Right cardiac atrium (tissue), 5 donors: ENCODE results near the gene MYO16. TPM values are rescaled to one million over a fixed set of nuclear protein-coding genes. Genes with fewer than 3 reads are reported as not detected.

Experiments used
- ATAC-seq, 2 donors: fragments of 200-7000 bp; cut with Tn5 transposase; one replicate each; pipeline versions ENCODE4 v1.8.0 to v1.9.1; 2020; ENCODE audit warnings: moderate library complexity in 2 of 2, mild to moderate bottlenecking in 1 of 2
- DNase-seq, 3 donors: peaks; one replicate each; pipeline ENCODE4 v3.0.0-alpha.2; 2020
- H3K27ac ChIP-seq: one replicate; pipeline ENCODE4 v1.5.1; 2013; ENCODE audit warnings: mild to moderate bottlenecking, low read length, control low read depth, moderate library complexity
- H3K27me3 ChIP-seq: one replicate; pipeline ENCODE4 v1.6.1; 2013; ENCODE audit not compliant: control insufficient read depth, insufficient read depth
- H3K4me1 ChIP-seq: one replicate; pipeline ENCODE4 v1.6.1; 2013; ENCODE audit warnings: low read length; ENCODE audit not compliant: control insufficient read depth, insufficient read depth
- H3K4me3 ChIP-seq: one replicate; pipeline ENCODE4 v1.5.1; 2013; ENCODE audit warnings: low read length, control low read depth
- H3K9me3 ChIP-seq: one replicate; pipeline ENCODE4 v1.6.1; 2013; ENCODE audit warnings: low read length; ENCODE audit not compliant: control insufficient read depth
- WGBS: extraction: QIAGEN DNeasy Blood & Tissue Kit; methylation state at CpG from one replicate; pipeline ENCODE4 v1.1.7; 2013; 5-methylcytosine and 5-hydroxymethylcytosine counted together
- intact Hi-C, 4 donors: fragments of 100-400 bp; cut with DNase I; formaldehyde crosslinking; loops; one replicate each; pipeline versions ENCODE4 v1.11.0 to v1.14.0; 2022 to 2023
- polyA plus RNA-seq: library from polyadenylated mRNA; stranded (reverse); fragments of 200-250 nt; gene quantifications from one replicate; pipeline ENCODE4 v1.2.3, GENCODE V29; 2013
- total RNA-seq, 4 donors: library from RNA; stranded (reverse); fragmentation: NEBNext Ultra II Directional; extraction: Animal tissue kit (Norgen Biotek cat#: 25700); gene quantifications; one replicate each; pipeline ENCODE4 v1.2.1, GENCODE V29; 2021
- donor health status: healthy with polysubstance abuse.
- donor health status: DM: no; HTN: yes; CAD: no.
- donor health status: DM: no; HTN: no; CAD: no.
- donor health status: DM: no; HTN: yes; CAD: no; lungs with severe emphysema.
- donor health status: DM: yes; HTN: yes; CAD: no.

Gene MYO16
- total and polyA plus RNA-seq, 5 donors = 0.82 to 5.9 (median 1.6) TPM

DNA sequence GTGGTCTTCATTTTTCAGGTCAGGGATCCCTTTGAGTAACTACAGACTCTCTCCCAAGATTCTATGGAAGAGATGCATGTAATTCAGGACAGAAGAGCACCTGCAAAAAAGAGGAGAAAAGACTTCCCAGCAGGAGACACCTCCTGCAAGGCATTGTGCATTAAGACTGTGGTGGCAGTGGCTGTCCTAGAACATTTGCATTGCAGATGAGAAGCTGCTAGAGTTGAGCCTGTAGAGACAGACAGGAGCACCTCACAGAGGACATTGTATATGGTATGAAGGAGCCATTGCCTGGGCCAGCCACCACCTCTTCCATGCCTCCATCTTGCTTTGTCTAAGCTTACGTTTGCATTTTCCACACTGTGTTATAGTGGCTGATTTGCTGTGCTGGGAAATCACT, 11.2 kb upstream of the MYO16 start:
- intact Hi-C loops = loop anchor here in 1 of 4 donors (10.0 kb wide), 1 partner anchor 277 kb away; no protein-coding TSS in a partner anchor
- DNase-seq (no peak), ATAC-seq (no peak)
- Histone ChIP-seq H3K9me3 (no peaks in the 10 kb centered on the region), H3K4me3 (no peak overlapping the region), H3K27me3 (no peaks in the 10 kb centered on the region), H3K27ac (no peak overlapping the region), H3K4me1 (no peaks in the 10 kb centered on the region)
- 65% methylated on average over 1 of the region's 1 CpG for WGBS

DNA sequence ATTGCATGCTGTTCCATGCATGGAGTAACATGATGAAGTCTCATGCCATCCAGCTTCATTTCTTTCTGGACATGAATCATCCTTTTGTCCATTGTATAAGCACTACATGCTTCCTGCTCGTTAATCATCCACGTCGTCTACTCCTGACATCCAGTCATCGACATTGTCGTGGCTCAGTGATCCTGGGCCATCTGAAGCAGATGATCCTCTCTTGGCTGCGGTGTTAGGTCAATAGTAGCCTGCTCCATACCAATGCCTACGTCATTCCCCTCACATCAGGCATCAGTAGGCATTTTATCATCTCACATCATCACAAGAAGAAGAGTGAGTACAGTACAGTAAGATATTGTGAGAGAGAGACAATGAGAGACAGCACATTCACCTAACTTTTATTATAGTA, 7.9 kb upstream of the MYO16 start:
- no peak for DNase-seq
- Histone ChIP-seq H3K27ac (no peak overlapping the region), H3K4me1 (no peaks in the 10 kb centered on the region), H3K27me3 (no peaks in the 10 kb centered on the region), H3K9me3 (peaks cover 2% of the 10 kb centered on the region), H3K4me3 (no peak overlapping the region)
- intact Hi-C loops = no loop called here
- WGBS = 70% methylated on average over 7 of the region's 7 CpGs
- no peak for ATAC-seq

DNA sequence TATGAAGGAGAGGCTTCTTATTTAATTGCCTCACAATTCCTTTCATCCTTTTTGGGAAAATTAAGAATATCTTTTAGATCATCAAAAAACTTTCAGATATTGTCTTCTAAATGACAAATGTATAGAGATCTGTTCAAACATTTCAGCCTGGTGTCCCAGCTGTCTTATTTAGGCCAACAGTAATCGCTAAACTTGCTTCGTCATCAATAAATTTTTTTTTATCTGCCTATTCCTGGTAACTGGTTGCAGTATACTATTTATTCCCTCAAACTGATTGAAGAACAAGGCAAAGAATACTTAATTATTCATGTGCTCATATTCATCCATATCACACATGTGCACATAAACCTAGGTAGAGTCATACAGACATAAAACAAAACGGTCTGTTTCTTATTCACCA, 5.3 kb upstream of the MYO16 start:
- Histone ChIP-seq H3K4me3 (no peak overlapping the region), H3K27ac (no peak overlapping the region), H3K27me3 (no peaks in the 10 kb centered on the region), H3K4me1 (no peaks in the 10 kb centered on the region), H3K9me3 (peaks cover 2% of the 10 kb centered on the region)
- no peak for DNase-seq
- no peak for ATAC-seq
- 93% methylated on average over 3 of the region's 3 CpGs for WGBS
- intact Hi-C loops = no loop called here

DNA sequence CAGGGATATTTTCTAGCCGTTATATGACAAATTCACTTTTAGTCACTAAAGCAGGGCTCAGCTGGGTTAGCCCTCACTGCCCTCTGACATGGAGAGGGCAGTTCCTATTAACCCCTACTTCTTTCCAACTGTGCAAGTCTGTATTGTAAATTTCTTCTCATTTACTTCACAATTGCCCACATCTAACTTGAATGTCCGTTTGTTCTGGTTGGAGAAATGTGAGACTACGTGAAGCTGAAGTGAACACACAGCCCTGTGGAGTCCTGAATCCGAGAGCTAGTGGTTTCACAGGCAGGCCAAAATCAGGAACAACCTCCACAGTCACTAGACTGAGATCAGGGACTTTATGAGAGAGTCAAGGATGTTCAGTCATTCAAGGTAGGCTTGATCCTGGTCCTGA, 4.4 kb upstream of the MYO16 start:
- DNase-seq = no peak
- no peak for ATAC-seq
- intact Hi-C loops = no loop called here
- Histone ChIP-seq H3K4me3 (no peak overlapping the region), H3K4me1 (no peaks in the 10 kb centered on the region), H3K9me3 (peaks cover 2% of the 10 kb centered on the region), H3K27me3 (no peaks in the 10 kb centered on the region), H3K27ac (no peak overlapping the region)
- WGBS = 78% methylated on average over 4 of the region's 4 CpGs

DNA sequence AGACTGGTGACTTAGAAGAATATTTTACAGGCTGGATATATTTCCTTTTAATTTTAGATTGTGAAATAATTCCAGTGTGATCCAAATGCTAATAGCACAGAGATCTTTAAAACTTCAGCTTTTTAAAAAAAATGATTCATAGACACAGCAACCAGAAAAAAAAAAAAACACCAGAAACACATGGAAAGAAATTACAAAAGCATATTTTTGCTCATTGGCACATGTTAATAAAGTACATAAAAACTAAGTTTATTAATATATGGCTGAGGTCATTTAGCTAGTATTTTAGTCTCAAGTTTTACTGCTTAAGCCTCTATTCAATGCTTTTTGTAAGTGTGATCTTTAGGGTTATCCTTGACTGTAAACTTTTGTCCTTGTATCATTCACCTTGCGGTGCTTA, 577 bp downstream of the MYO16 start:
- H3K4me1 ChIP-seq = no peaks in the 10 kb centered on the region
- no peak overlapping the region for H3K4me3 ChIP-seq
- intact Hi-C loops = no loop called here
- no peak overlapping the region for H3K27ac ChIP-seq
- no peak for DNase-seq
- no peak for ATAC-seq
- 81% methylated on average over 1 of the region's 1 CpG for WGBS
- H3K9me3 ChIP-seq = peaks cover 2% of the 10 kb centered on the region
- no peaks in the 10 kb centered on the region for H3K27me3 ChIP-seq

DNA sequence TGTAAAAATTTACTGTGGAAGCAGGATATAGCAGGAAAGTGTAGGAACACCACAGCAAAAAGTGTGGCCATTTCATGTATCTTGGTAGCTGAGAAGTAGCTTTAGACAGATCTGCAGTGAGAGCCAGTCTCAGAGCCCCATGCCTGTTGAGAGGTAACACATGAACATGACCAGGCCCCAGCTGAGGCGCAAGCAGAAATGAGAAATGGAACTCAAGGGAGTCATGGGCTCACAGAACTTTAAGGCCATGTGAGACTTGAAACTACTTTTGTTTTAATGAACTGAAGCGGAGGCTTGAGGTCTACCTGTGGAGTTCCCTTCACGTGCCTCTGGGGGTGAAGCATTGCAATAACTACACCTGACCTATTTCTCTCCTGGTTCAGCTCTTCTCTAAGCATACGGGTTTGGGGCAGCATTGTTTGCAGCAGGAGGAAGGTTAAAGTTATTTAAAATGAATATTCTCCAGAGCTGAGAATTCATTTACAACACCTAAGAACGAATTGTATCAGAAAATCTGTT, 3.3 kb downstream of the MYO16 start:
- no peaks in the 10 kb centered on the region for H3K4me1 ChIP-seq
- H3K27me3 ChIP-seq = no peaks in the 10 kb centered on the region
- no peaks in the 10 kb centered on the region for H3K9me3 ChIP-seq
- ATAC-seq (no peak), DNase-seq (no peak)
- intact Hi-C loops = no loop called here
- no peak overlapping the region for H3K4me3 ChIP-seq
- WGBS = 82% methylated on average over 5 of the region's 5 CpGs
- H3K27ac ChIP-seq = no peak overlapping the region

DNA sequence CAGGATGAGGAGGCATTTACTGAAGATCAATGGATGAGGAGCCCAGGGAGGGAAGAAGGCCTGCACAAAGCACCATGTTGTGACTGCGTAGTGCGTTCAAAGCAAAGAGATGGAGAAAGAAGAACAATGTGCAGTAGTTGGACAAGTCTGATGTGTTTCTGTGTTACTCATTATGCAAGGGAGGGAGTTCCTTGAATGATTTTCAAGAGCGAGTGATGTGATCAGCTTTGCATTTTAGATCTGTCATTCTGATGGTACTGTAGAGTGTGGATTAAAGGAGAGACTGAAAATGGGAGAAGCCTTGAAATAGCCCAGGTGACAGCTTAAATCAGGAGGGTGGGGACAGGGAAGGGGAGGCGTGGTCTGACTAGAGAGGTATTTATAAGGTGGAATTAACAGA, 9.5 kb downstream of the MYO16 start:
- intact Hi-C loops = no loop called here
- WGBS = 93% methylated on average over 4 of the region's 4 CpGs

DNA sequence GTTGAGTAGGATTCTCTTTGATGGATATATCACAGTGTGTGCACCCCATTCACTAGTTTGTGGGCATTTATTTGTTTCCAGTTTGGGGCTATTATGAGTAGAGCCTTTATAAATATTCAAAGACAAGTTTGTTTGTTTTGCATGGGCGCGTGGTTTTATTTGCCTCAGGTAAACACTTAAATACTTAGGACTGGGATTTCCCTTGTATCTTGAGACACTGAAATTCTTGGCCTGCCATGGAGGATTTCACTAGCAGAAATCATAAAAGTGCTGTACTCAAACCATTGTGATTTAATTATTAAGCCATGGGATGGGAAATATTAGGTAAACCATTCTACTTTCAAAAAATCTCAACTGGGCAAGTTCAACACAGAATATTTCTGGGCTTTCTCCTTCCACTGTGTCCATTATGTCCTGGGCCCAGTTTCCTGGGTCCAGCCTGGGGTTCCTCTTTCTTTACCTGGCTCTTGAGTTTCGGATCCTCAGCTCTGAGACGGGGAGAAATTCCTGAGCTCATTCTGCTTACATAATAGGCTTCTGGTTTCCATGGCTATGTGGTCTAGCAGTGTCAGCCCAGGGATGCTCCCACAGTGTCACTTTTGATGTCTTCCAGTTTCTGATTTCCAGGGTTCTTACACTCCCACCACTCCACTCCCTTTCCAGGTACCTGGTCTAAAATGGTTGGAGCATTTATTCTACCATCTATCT, 14.4 kb downstream of the MYO16 start:
- Histone ChIP-seq H3K27me3 (no peaks in the 10 kb centered on the region), H3K9me3 (no peaks in the 10 kb centered on the region), H3K27ac (no peak overlapping the region), H3K4me1 (no peaks in the 10 kb centered on the region), H3K4me3 (no peak overlapping the region)
- no peak for ATAC-seq
- DNase-seq = no peak
- intact Hi-C loops = no loop called here
- 90% methylated on average over 4 of the region's 4 CpGs for WGBS

More for the DNA sequence above, 9.5 kb downstream of the MYO16 start:
- no peak for ATAC-seq
- Histone ChIP-seq H3K27ac (no peak overlapping the region), H3K9me3 (no peaks in the 10 kb centered on the region), H3K4me1 (no peaks in the 10 kb centered on the region), H3K4me3 (no peak overlapping the region), H3K27me3 (no peaks in the 10 kb centered on the region)
- DNase-seq = no peak

DNA sequence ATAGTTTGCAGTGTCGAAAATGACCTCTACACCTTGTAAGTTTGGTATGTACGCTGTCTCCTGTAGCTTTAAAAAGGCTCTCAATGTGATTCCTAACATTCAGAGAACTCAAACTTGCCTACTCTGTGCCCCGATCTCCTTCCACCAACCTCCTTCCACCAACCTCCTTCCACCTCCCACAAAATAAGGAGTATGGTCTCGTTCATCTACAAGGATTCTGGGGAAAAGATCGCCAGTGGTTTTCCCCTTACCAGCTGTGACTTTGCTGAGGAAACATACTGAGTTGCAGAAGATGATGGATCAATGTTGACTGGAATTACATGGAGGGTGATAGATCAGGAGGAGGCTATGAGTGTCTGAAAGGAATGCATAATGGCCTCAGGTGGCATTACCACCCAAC, 16.0 kb downstream of the MYO16 start:
- ATAC-seq (no peak), DNase-seq (no peak)
- no peaks in the 10 kb centered on the region for H3K4me1 ChIP-seq
- no peak overlapping the region for H3K27ac ChIP-seq
- WGBS = 79% methylated on average over 5 of the region's 5 CpGs
- no peaks in the 10 kb centered on the region for H3K9me3 ChIP-seq
- no peak overlapping the region for H3K4me3 ChIP-seq
- no peaks in the 10 kb centered on the region for H3K27me3 ChIP-seq
- intact Hi-C loops = no loop called here

DNA sequence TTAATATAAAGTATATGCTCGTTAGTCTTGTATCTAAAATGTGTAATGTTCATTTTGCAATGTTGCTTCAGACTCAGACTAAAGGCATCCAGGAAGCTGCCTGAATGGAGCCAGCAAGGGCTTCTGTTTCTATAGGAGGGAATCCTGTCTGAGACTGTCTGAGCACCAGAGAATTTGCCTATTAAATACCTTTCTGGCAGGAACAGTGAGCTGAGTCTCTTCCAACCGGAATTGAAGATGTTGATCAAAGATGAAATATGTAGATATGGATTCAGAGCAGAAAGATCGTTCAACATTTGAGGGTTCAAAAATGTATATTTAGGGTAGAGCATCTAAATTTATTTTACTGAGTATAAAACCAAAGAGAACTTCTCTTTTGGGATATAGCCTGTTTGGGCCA, 20.9 kb downstream of the MYO16 start:
- no peak for ATAC-seq
- H3K27me3 ChIP-seq = no peaks in the 10 kb centered on the region
- H3K9me3 ChIP-seq = no peaks in the 10 kb centered on the region
- WGBS = 69% methylated on average over 3 of the region's 3 CpGs
- no peak overlapping the region for H3K27ac ChIP-seq
- intact Hi-C loops = no loop called here
- H3K4me3 ChIP-seq = no peak overlapping the region
- no peaks in the 10 kb centered on the region for H3K4me1 ChIP-seq
- DNase-seq = no peak

DNA sequence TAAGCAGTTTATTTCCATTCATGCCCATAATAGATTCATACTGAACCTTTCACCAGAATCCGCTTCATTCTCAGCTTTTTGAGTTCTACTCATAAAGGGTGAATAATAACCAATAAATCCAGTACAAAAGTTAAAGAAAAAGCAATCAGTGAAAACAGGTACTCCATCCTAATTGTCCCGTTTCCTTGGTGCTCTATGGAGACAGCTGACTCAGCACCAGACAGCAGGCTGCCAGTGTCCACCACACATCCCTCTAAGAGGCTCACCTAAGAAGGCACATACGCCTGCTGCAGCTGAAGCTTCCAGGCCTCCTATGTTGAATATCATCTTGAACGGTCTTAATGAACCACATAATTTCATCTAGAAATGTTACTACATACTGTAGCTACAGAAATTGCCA, 27.3 kb downstream of the MYO16 start:
- no peak for ATAC-seq
- no peak for DNase-seq
- Histone ChIP-seq H3K9me3 (no peaks in the 10 kb centered on the region), H3K27me3 (no peaks in the 10 kb centered on the region), H3K27ac (no peak overlapping the region), H3K4me1 (no peaks in the 10 kb centered on the region), H3K4me3 (no peak overlapping the region)
- intact Hi-C loops = no loop called here
- 86% methylated on average over 4 of the region's 4 CpGs for WGBS

DNA sequence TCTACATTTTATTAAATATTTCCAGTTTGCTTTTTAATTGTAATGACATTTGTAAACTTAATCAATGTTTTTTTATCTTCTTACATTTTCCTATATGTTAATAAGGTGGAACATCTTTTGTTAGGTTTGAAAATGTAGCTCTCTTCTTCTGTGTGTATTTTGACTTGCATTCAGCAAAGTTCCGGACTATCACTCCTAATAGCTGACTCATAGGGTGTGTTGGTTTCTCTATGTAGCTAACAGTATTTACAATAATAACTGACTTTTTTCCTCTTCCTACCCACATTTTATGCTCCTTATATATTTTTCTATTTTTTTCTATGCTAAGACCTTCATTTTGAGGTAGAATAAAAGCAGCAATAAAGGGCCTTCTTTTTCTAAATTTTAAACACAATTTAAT, 28.1 kb downstream of the MYO16 start:
- Histone ChIP-seq H3K9me3 (no peaks in the 10 kb centered on the region), H3K27me3 (no peaks in the 10 kb centered on the region), H3K4me3 (no peak overlapping the region), H3K4me1 (no peaks in the 10 kb centered on the region), H3K27ac (no peak overlapping the region)
- intact Hi-C loops = no loop called here
- DNase-seq (no peak), ATAC-seq (no peak)
- WGBS = 88% methylated on average over 1 of the region's 1 CpG
